PFSK-1 (cell line): ENCODE results near the gene NPAS2.

Experiments
- FOXP2 ChIP-seq: optimal IDR thresholded peaks from 2 replicates; pipeline ENCODE3; 2011; ENCODE audit warnings: borderline replicate concordance, control low read depth, inconsistent platforms; ENCODE audit not compliant: insufficient read depth; ENCODE audit errors: extremely low read length, extremely low read depth
- POLR2AphosphoS5 ChIP-seq: IDR thresholded peaks from 2 replicates; pipeline ENCODE4 v1.6.1; 2012; ENCODE audit warnings: low read depth, mild to moderate bottlenecking, control low read depth, low read length, moderate library complexity
- REST ChIP-seq, 2 experiments: IDR thresholded peaks; 2 replicates each; pipeline versions ENCODE4 v1.6.1 to v1.8.0; 2011 to 2012; ENCODE audit warnings: low read depth in 2 of 2, low read length in 2 of 2, control low read depth in 1 of 2, inconsistent platforms in 1 of 2, mild to moderate bottlenecking in 1 of 2, moderate library complexity in 1 of 2; ENCODE audit not compliant: insufficient read depth in 1 of 2
- SIN3A ChIP-seq: IDR thresholded peaks from 2 replicates; pipeline ENCODE4 v1.6.1; 2012; ENCODE audit warnings: mild to moderate bottlenecking, low read length, moderate library complexity, borderline replicate concordance; ENCODE audit not compliant: insufficient read depth
- TAF1 ChIP-seq: IDR thresholded peaks from 2 replicates; pipeline ENCODE4 v1.6.1; 2012; ENCODE audit warnings: low read length, control low read depth, borderline replicate concordance; ENCODE audit not compliant: insufficient read depth

GRCh38 chr2:100986157-100986556, 166.2 kb downstream of the NPAS2 start:
- TF ChIP-seq REST (IDR thresholded peaks at IDR 0.05; ENCODE audit: insufficient read depth in 1 of 2, low read depth in 2 of 2, low read length in 2 of 2) (no peak), POLR2AphosphoS5 (no peak), TAF1 (no peak), SIN3A (no peak), FOXP2 (no peak)
